Activated effector memory CD4-positive, alpha-beta T cell treated with Interleukin-2 at 50 U/mL for 16 hours (primary cell): Measurements from ENCODE around the gene CDC73.
"Not testable (repeated sequence)": the region's sequence is repeated elsewhere in the genome, so short reads cannot be mapped to it uniquely, and the experiment has no call there.

Experiments used
- DNase-seq: peaks from one replicate; pipeline ENCODE4 v3.0.0-alpha.2; 2020

Gene CDC73

DNA sequence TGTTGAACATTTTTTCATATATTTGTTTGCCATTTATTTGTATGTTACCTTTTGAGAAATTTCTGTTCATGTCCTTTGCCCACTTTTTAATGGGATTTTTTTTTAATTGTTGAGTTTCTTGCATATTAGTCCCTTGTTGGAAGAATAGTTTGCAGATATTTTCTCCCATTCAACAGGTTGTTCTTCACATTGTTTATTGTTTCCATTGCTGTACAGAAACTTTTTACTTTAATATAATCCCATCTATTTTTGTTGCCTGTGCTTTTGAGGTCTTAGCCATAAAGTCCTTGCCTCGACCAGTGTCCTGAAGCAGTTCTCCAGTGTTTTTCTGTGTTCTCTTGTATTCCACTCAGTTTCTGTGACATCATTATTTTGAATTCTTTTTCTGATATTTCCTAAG, 118.8 kb downstream of the CDC73 start:
- no peak for DNase-seq

- no peak for DNase-seq
Measured at GRCh38 chr1:193241132-193241827, 119.4 kb downstream of the CDC73 start.

DNA sequence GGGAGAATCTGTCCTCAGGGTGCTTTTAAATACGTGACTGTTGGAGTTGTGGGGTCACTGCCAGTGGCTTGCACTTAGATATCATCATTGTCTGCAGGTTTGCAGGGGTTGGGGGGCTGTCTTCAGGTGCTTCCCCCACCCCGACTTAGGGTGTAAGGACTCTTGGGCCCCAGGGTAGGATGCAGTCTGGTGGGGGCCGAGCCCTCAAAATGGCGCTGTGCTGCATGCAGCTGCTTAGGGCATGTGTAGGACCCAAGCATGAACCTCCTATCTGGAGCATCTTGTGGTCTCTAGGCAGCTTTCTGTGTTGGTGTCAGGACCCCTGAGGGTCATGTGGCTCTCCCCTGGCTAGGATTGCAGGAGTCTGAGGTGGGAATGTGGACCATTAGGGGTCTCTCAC, 120.2 kb downstream of the CDC73 start:
- DNase-seq, result no peak

DNA sequence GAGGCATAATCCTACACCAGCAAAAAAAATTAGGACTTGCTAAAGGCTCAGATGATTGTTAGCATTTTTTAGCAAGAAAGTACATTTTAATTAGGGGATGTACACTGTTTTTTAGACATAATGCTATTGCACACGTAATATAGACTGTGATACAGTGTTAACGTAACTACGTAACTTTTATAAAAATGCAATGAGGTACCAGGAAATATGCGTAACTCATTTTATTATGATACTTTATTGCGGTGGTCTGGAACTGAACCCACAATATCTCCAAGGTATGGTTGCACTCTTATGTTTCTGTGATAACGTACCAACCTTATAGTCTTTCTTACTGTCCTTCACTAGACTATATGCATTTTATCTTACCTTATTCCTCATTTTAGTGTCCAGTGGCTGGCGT, 127.4 kb downstream of the CDC73 start:
- no peak for DNase-seq

DNA sequence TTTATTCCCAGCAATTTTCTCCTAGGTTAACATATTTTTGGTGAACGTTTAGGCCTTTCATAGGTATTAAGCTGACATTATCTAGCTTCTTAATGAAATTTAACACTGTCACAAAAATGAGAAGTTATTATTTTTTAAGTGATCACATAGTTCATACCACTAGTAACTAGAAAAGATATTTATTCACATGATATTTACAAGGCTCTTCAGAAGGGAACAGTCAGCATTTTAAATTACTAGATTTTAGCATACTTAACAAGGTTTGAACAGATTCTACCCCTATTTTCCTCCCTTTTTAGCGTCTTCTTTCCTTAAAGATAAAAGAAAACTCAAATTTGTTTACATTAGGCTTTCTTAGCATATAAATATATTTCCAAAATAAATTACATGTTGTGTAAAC, 130.1 kb downstream of the CDC73 start:
- DNase-seq, result no peak

GRCh38 chr1:193256019-193256418, 134.2 kb downstream of the CDC73 start:
- no peak for DNase-seq

GRCh38 chr1:193259636-193260035, 137.8 kb downstream of the CDC73 start:
- no peak for DNase-seq

DNA sequence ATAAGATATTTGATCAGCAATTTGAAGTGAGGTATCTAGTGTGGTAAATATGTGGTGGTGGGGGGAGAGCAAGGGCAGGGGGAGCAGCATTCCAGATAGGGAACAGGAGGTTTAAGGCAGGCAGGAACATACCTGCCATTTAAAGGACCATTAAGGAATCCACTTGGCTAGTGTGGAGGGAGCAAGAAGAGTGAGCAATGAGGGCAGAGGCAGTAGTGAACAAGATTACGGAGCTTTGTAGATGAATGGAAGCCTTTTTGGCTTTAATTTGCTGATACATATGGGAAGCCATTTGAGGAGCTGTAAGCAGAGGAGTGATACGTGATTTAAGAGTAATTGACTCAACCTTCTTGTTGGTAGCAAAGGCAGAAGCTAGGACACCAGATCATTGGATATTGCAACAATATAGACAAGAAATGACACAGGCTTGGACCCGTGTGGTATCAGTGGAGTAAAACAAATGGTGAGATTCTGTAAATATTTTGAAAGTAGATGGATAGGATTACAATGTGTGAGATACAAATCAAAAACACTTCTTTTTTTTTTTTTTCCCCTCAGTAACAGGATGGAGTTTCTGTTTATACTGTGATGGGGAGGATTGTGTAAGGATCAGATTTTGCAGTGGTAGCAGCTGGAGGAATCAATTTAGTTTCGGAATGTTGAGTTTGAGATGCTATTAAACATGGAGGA, 138.4 kb downstream of the CDC73 start:
- no peak for DNase-seq

GRCh38 chr1:193260896-193261295, 139.1 kb downstream of the CDC73 start:
- no peak for DNase-seq

DNA sequence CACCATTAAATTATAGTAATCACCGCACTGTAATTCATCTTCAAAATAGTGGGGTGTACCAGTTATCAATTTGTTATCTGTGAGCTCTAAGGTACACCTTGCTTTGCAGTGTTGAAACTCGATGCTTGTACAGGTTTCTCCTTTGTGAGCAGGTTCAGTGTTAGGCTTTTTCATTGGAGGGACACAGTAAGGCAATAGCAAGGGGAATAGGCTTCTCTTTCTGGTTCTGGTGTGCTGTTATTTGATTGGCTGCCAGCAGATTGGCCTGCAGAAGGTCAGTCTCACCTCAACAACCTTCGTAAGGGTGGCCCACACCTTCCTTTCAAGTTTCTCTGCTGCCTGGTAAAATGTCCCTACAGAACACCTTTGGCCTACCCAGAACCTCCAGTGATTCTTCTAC, 140.8 kb downstream of the CDC73 start:
- DNase-seq, result no peak

- no peak for DNase-seq
Measured at GRCh38 chr1:193264313-193265065, 142.7 kb downstream of the CDC73 start.

DNA sequence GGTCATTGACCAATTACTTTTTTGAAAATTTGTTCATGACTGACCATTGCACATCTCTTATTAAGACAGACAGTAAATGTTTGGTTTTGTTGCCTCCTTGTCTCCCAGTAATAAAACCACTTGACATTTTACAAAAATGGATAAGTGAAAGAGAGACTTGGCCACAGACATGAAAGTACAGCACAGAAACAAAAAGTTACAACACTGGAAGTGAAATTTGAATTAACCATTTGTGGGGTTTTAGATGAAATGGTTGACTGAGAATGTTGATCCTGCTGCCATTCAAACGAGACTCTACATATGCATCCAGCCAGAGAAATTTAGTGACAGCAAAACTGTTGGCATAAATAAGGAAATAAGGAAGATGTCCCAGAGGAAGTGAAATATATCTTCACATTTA, 143.9 kb downstream of the CDC73 start:
- no peak for DNase-seq

DNA sequence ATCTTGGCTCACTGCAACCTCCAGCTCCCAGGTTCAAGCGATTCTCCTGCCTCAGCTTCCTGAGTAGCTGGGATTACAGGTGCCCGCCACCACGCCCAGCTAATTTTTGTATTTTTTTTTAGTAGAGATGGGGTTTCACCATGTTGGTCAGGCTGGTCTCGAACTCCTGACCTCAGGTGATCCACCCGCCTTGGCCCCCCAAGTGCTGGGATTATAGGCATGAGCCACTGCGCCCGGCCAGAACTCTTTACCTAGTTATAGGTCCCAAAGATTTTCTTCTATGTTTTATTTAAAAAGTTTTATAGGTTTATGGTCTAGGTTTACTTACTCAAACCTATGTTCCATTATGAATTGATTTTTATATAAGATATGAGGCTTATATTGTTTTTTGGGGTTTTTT, 145.0 kb downstream of the CDC73 start:
- not testable (repeated sequence) for DNase-seq

GRCh38 chr1:193270996-193271395, 149.2 kb downstream of the CDC73 start:
- DNase-seq, result no peak

DNA sequence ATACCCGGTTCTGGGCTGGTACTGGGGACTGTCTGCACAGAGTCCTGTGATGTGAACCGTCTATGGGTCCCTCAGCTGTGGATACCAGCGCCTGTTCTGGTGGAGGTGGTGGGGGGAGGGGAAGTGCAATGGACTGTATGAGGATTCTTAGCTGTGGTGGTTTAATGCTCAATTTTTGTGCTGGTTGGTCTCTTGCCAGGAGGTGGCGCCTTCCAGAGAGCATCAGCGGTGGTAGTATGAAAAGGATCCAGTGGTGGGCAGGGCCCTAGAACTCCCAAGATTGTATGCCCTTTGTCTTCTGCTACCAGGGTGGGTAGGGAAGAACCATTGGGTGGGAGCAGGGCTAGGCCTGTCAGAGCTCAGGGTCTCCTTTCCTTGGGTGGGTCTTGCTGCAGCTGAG, 153.9 kb downstream of the CDC73 start:
- no peak for DNase-seq

GRCh38 chr1:193278968-193279367, 157.1 kb downstream of the CDC73 start:
- no peak for DNase-seq

GRCh38 chr1:193281894-193282293, 160.1 kb downstream of the CDC73 start:
- DNase-seq, result no peak

DNA sequence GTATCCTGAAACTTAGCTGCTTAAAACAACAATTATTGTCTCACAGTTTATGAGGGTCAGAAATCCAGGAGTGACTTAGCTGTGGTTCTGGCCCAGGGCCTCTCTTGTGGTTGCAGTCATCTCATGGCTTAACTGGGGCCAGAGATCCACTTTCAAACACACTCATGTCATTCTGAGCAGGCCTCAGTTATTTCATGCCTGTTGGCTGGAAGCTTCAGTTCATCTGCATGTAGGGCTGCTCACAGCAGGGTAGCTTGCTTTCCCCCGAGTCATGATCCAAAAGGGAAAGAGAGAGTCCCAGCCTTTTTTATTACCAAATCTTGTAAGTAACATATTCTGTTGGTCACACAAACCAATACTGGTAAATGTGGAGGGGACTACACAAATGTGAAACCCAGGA, 161.2 kb downstream of the CDC73 start:
- DNase-seq, result no peak

- DNase-seq, result no peak
Measured at GRCh38 chr1:193284219-193284618, 162.4 kb downstream of the CDC73 start.

DNA sequence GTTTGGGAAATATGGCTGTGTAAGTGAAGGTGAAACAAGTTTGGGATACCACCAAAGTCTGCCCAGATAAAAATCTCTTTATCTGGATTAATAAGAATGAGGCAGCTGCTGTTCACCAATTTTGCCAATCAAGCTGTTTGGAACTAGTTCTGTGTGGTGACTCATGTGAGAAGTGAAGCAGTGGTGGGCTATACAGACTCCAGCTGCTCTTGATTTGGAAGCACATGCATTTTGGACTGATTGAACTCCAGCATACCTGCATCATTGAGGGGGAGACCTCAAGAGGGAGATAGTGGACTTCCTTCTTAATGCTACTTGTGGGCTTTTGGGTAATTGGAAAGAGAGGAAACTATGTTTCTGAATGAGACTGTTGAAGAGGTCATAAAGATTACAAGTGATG, 163.8 kb downstream of the CDC73 start:
- DNase-seq, result no peak

- DNase-seq, result not testable (repeated sequence)
Measured at GRCh38 chr1:193288548-193289080, 166.8 kb downstream of the CDC73 start.

DNA sequence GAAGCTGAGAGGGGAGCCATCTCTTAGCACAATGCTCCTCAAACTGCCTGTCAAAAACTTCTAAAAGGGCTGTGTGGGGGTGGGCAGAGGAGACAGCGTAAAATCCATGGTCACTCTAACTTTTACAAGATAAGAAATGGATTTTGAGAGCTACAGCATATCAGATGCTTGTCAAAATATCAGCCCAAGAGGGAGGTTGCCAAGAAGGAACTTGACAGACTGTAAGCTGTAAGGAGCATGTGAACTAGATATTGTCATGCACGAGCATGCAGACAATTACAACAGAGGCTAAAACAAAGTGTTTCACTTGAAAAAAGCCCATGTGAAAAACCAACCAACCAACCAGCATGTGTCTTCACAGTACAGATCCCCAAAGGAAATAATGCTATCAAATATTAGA, 171.9 kb downstream of the CDC73 start:
- DNase-seq, result no peak

GRCh38 chr1:193299038-193299437, 177.2 kb downstream of the CDC73 start:
- DNase-seq, result no peak

DNA sequence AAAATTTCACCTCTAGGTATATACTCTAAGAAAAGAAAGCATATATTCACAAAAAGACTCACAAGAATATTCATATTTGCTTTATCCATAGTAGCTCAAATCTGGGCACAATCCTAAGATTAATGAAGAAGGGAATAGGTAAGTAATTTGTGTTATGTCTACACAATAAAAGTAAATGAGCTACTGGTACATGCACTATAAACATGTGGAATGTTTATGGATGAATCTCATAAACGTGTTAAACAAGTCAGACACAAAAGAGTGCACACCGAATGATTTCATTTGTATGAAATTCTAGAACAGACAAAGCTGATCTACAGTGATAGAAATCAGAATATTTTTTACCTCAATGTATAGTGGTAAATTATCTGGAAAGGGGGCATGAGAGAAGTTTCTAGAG, 179.9 kb downstream of the CDC73 start:
- DNase-seq, result no peak
